ENCODE results near the gene PCSK9. TPM values are rescaled to one million over a fixed set of nuclear protein-coding genes. Genes with fewer than 3 reads are reported as not detected.

The PCSK9 gene
- total RNA-seq = 0.85 and 2.5 TPM in 2 replicates

DNA sequence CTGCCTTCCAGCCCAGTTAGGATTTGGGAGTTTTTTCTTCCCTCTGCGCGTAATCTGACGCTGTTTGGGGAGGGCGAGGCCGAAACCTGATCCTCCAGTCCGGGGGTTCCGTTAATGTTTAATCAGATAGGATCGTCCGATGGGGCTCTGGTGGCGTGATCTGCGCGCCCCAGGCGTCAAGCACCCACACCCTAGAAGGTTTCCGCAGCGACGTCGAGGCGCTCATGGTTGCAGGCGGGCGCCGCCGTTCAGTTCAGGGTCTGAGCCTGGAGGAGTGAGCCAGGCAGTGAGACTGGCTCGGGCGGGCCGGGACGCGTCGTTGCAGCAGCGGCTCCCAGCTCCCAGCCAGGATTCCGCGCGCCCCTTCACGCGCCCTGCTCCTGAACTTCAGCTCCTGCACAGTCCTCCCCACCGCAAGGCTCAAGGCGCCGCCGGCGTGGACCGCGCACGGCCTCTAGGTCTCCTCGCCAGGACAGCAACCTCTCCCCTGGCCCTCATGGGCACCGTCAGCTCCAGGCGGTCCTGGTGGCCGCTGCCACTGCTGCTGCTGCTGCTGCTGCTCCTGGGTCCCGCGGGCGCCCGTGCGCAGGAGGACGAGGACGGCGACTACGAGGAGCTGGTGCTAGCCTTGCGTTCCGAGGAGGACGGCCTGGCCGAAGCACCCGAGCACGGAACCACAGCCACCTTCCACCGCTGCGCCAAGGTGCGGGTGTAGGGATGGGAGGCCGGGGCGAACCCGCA, at the start of gene PCSK9:
PCSK9 (plus strand) TSS at position 207 of the 741 bp plus-strand sequence; CDS start at position 497, 290 bp downstream.

GRCh38 chr1:54998677-54999076, 40.7 kb upstream of the PCSK9 start, which contains the start of gene BSND:
TSS of gene BSND (plus strand) at chr1:54998933. CDS start at chr1:54999187, 254 bp downstream.

Other genes starting within 250 kb of the PCSK9 start
- gene TTC22, start 238.2 kb upstream of the PCSK9 start, total RNA-seq = not detected in 2 replicates
- 61.4 and 65.6 TPM in 2 replicates for gene DHCR24, start 152.4 kb upstream of the PCSK9 start, total RNA-seq
- not detected in 2 replicates for gene TMEM61, start 58.9 kb upstream of the PCSK9 start, total RNA-seq
- gene BSND, start 40.6 kb upstream of the PCSK9 start, total RNA-seq = not detected in 2 replicates
- gene USP24, start 175.8 kb downstream of the PCSK9 start, total RNA-seq = 50.6 and 58.8 TPM in 2 replicates

All from smooth muscle cell of the pulmonary artery (primary cell).